Stimulated activated effector memory CD8-positive, alpha-beta T cell treated with anti-CD3 and anti-CD28 coated beads, Interleukin-12 subunit alpha, Interleukin-12 subunit beta, amount 100 ng/mL, for 72 hours (primary cell): Measurements from ENCODE around the gene EMID1.

Experiments used
- ATAC-seq: fragments of 150-1000 bp; cut with Tn5 transposase; 2 replicates; pipeline ENCODE4 v1.10.0; 2021
- DNase-seq, 2 donors: peaks; one replicate each; pipeline ENCODE4 v3.0.0; 2021 to 2022; ENCODE audit warnings: low spot score in 2 of 2
- H3K27ac Mint-ChIP-seq: one replicate; pipeline ENCODE4 v1.8.0; 2022; ENCODE audit warnings: mild to moderate bottlenecking, mixed read lengths
- H3K36me3 Mint-ChIP-seq: one replicate; pipeline ENCODE4 v1.8.0; 2022; ENCODE audit warnings: mild to moderate bottlenecking, mixed read lengths
- H3K4me1 Mint-ChIP-seq: one replicate; pipeline ENCODE4 v1.8.0; 2022; ENCODE audit warnings: mixed read lengths
- H3K4me3 Mint-ChIP-seq: one replicate; pipeline ENCODE4 v1.8.0; 2022; ENCODE audit warnings: mild to moderate bottlenecking, mixed read lengths
- H3K9me3 Mint-ChIP-seq: one replicate; pipeline ENCODE4 v1.8.0; 2022; ENCODE audit warnings: mixed read lengths

EMID1 gene

GRCh38 chr22:29298641-29299040 lies 92.9 kb downstream of the EMID1 start:
- Mint-ChIP-seq H3K27ac (peak overlapping the region; percentile 86), H3K4me1 (peaks cover 22% of the 10 kb centered on the region), H3K4me3 (no peak overlapping the region), H3K9me3 (no peaks in the 10 kb centered on the region), H3K36me3 (peaks cover 84% of the 10 kb centered on the region)
- ATAC-seq: no peak
- no peak for DNase-seq

GRCh38 chr22:29299136-29299900 lies 93.6 kb downstream of the EMID1 start:
- no peak for DNase-seq
- Mint-ChIP-seq H3K36me3 (peaks cover 77% of the 10 kb centered on the region), H3K9me3 (no peaks in the 10 kb centered on the region), H3K27ac (peak overlapping the region; percentile 86), H3K4me3 (no peak overlapping the region), H3K4me1 (peaks cover 22% of the 10 kb centered on the region)
- no peak for ATAC-seq

GRCh38 chr22:29300467-29300806 lies 94.7 kb downstream of the EMID1 start:
- Mint-ChIP-seq H3K4me1 (peaks cover 22% of the 10 kb centered on the region), H3K4me3 (no peak overlapping the region), H3K9me3 (no peaks in the 10 kb centered on the region), H3K27ac (peak overlapping the region; percentile 18), H3K36me3 (peaks cover 66% of the 10 kb centered on the region)
- no peak for DNase-seq
- ATAC-seq: no peak

- no peak overlapping the region for H3K4me3 Mint-ChIP-seq
- DNase-seq (no peak), ATAC-seq (no peak)
- no peaks in the 10 kb centered on the region for H3K9me3 Mint-ChIP-seq
- H3K4me1 Mint-ChIP-seq: peaks cover 26% of the 10 kb centered on the region
- peak overlapping the region; percentile 18 for H3K27ac Mint-ChIP-seq
- peaks cover 60% of the 10 kb centered on the region for H3K36me3 Mint-ChIP-seq
Observed at GRCh38 chr22:29300807-29301601, 95.3 kb downstream of the EMID1 start.

GRCh38 chr22:29301716-29302401 lies 96.2 kb downstream of the EMID1 start:
- H3K4me3 Mint-ChIP-seq: no peak overlapping the region
- ATAC-seq: no peak
- no peak for DNase-seq
- H3K4me1 Mint-ChIP-seq: peaks cover 32% of the 10 kb centered on the region
- peaks cover 52% of the 10 kb centered on the region for H3K36me3 Mint-ChIP-seq
- no peaks in the 10 kb centered on the region for H3K9me3 Mint-ChIP-seq
- peak overlapping the region; percentile 18 for H3K27ac Mint-ChIP-seq

- H3K4me1 Mint-ChIP-seq: peaks cover 33% of the 10 kb centered on the region
- H3K9me3 Mint-ChIP-seq: no peaks in the 10 kb centered on the region
- ATAC-seq (no peak), DNase-seq (no peak)
- H3K27ac Mint-ChIP-seq: no peak overlapping the region
- H3K36me3 Mint-ChIP-seq: peaks cover 47% of the 10 kb centered on the region
- H3K4me3 Mint-ChIP-seq: no peak overlapping the region
Observed at GRCh38 chr22:29302402-29302680, 96.6 kb downstream of the EMID1 start.

GRCh38 chr22:29302681-29303465 lies 97.2 kb downstream of the EMID1 start:
- Mint-ChIP-seq H3K4me3 (no peak overlapping the region), H3K9me3 (no peaks in the 10 kb centered on the region), H3K36me3 (peaks cover 42% of the 10 kb centered on the region), H3K4me1 (peaks cover 31% of the 10 kb centered on the region), H3K27ac (no peak overlapping the region)
- DNase-seq: no peak
- no peak for ATAC-seq

- Mint-ChIP-seq H3K4me3 (peak overlapping the region; percentile 75), H3K4me1 (peaks cover 38% of the 10 kb centered on the region), H3K27ac (no peak overlapping the region), H3K36me3 (peaks cover 12% of the 10 kb centered on the region), H3K9me3 (no peaks in the 10 kb centered on the region)
- ATAC-seq (no peak), DNase-seq (no peak)
Observed at GRCh38 chr22:29305836-29306174, 100.1 kb downstream of the EMID1 start.

- Mint-ChIP-seq H3K9me3 (no peaks in the 10 kb centered on the region), H3K36me3 (peaks cover 7% of the 10 kb centered on the region), H3K4me3 (peak within 1 kb of the TSS; percentile 75), H3K4me1 (peaks cover 33% of the 10 kb centered on the region), H3K27ac (no peak within 1 kb of the TSS)
- ATAC-seq: peak; percentile 57
- DNase-seq: peak in 1 of 2 donors; percentile 74
Observed at GRCh38 chr22:29306175-29306834, 100.6 kb downstream of the EMID1 start, which contains the start of gene GAS2L1. Gene GAS2L1 (plus strand): TSS chr22:29306650. CDS start chr22:29308106, 1,456 bp downstream.

- Mint-ChIP-seq H3K27ac (no peak overlapping the region), H3K36me3 (peaks cover under 1% of the 10 kb centered on the region), H3K4me3 (peak overlapping the region; percentile 75), H3K4me1 (peaks cover 33% of the 10 kb centered on the region), H3K9me3 (no peaks in the 10 kb centered on the region)
- ATAC-seq (peak; percentile 34), DNase-seq (no peak)
Observed at GRCh38 chr22:29306835-29307595, 101.3 kb downstream of the EMID1 start.

- Mint-ChIP-seq H3K36me3 (no peaks in the 10 kb centered on the region), H3K27ac (no peak overlapping the region), H3K9me3 (no peaks in the 10 kb centered on the region), H3K4me3 (peak overlapping the region; percentile 66), H3K4me1 (peaks cover 39% of the 10 kb centered on the region)
- no peak for ATAC-seq
- no peak for DNase-seq
Observed at GRCh38 chr22:29307596-29308147, 102.0 kb downstream of the EMID1 start.

GRCh38 chr22:29308148-29308790 lies 102.6 kb downstream of the EMID1 start:
- ATAC-seq: no peak
- no peak for DNase-seq
- Mint-ChIP-seq H3K4me1 (peaks cover 42% of the 10 kb centered on the region), H3K36me3 (no peaks in the 10 kb centered on the region), H3K27ac (no peak overlapping the region), H3K4me3 (peak overlapping the region; percentile 41), H3K9me3 (no peaks in the 10 kb centered on the region)

- Mint-ChIP-seq H3K9me3 (no peaks in the 10 kb centered on the region), H3K4me3 (peak overlapping the region; percentile 41), H3K4me1 (peaks cover 47% of the 10 kb centered on the region), H3K27ac (no peak overlapping the region), H3K36me3 (no peaks in the 10 kb centered on the region)
- peak; percentile 66 for ATAC-seq
- DNase-seq: no peak
Observed at GRCh38 chr22:29308791-29309262, 103.1 kb downstream of the EMID1 start.
